ENCODE results near the gene MAST4.
A peak's percentile ranks its signal among the peaks of the same experiment; 100 is the strongest.

The MAST4 gene

GRCh38 chr5:67003935-67004729 is 407.9 kb downstream of the MAST4 start:
- H3K4me1 ChIP-seq, result peaks cover 8% of the 10 kb centered on the region
- no peaks in the 10 kb centered on the region for H3K27me3 ChIP-seq
- no peak for TF ChIP-seq CTCF (IDR thresholded peaks at IDR 0.05; ENCODE audit: low read depth, low read length)
- peak; percentile 84 for DNase-seq
- H3K4me3 ChIP-seq (ENCODE audit: low read depth, low read length), result peak overlapping the region; percentile 73
- no peaks in the 10 kb centered on the region for H3K9me3 ChIP-seq
- H3K36me3 ChIP-seq, result no peaks in the 10 kb centered on the region

GRCh38 chr5:67004730-67005350 is 408.6 kb downstream of the MAST4 start:
- Histone ChIP-seq H3K4me1 (peaks cover 8% of the 10 kb centered on the region), H3K4me3 (ENCODE audit: low read depth, low read length) (peak overlapping the region; percentile 73), H3K27me3 (no peaks in the 10 kb centered on the region), H3K9me3 (no peaks in the 10 kb centered on the region), H3K36me3 (no peaks in the 10 kb centered on the region)
- no peak for DNase-seq
- TF ChIP-seq CTCF (IDR thresholded peaks at IDR 0.05; ENCODE audit: low read depth, low read length), result no peak

GRCh38 chr5:67005737-67006499 is 409.7 kb downstream of the MAST4 start:
- TF ChIP-seq CTCF (IDR thresholded peaks at IDR 0.05; ENCODE audit: low read depth, low read length), result no peak
- no peaks in the 10 kb centered on the region for H3K9me3 ChIP-seq
- no peaks in the 10 kb centered on the region for H3K36me3 ChIP-seq
- no peak for DNase-seq
- H3K4me3 ChIP-seq (ENCODE audit: low read depth, low read length), result no peak overlapping the region
- peaks cover 8% of the 10 kb centered on the region for H3K4me1 ChIP-seq
- no peaks in the 10 kb centered on the region for H3K27me3 ChIP-seq

GRCh38 chr5:67006500-67006848 is 410.3 kb downstream of the MAST4 start:
- H3K36me3 ChIP-seq, result no peaks in the 10 kb centered on the region
- H3K4me1 ChIP-seq, result peaks cover 8% of the 10 kb centered on the region
- no peaks in the 10 kb centered on the region for H3K9me3 ChIP-seq
- no peaks in the 10 kb centered on the region for H3K27me3 ChIP-seq
- no peak for TF ChIP-seq CTCF (IDR thresholded peaks at IDR 0.05; ENCODE audit: low read depth, low read length)
- H3K4me3 ChIP-seq (ENCODE audit: low read depth, low read length), result no peak overlapping the region
- no peak for DNase-seq

- H3K4me1 ChIP-seq, result peaks cover 8% of the 10 kb centered on the region
- TF ChIP-seq CTCF (IDR thresholded peaks at IDR 0.05; ENCODE audit: low read depth, low read length), result no peak
- DNase-seq, result no peak
- no peaks in the 10 kb centered on the region for H3K27me3 ChIP-seq
- H3K9me3 ChIP-seq, result no peaks in the 10 kb centered on the region
- H3K4me3 ChIP-seq (ENCODE audit: low read depth, low read length), result no peak overlapping the region
- no peaks in the 10 kb centered on the region for H3K36me3 ChIP-seq
These were observed 412.8 kb downstream of the MAST4 start for GRCh38 chr5:67009028-67009427.

All from BE2C (cell line).